Hepatocyte (in vitro differentiated cells): ENCODE results near the gene CLGN. TPM values are rescaled to one million over a fixed set of nuclear protein-coding genes. Genes with fewer than 3 reads are reported as not detected.

Experiments
- DNase-seq: peaks from one replicate; pipeline ENCODE4 v3.0.0-alpha.2; 2016; ENCODE audit warnings: low spot score
- H2AFZ ChIP-seq: fragments of 200-600 bp; sonication (generic); 2 replicates; pipeline ENCODE4 v1.6.0; 2016; ENCODE audit warnings: antibody characterized with exemption, mild to moderate bottlenecking
- H3K27ac ChIP-seq: fragments of 200-600 bp; sonication (generic); 2 replicates; pipeline ENCODE4 v1.5.1; 2016; ENCODE audit warnings: mild to moderate bottlenecking
- H3K27me3 ChIP-seq: fragments of 200-600 bp; sonication (generic); 2 replicates; pipeline ENCODE4 v1.6.1; 2016
- H3K36me3 ChIP-seq: fragments of 200-600 bp; sonication (generic); replicated peaks from 2 replicates; pipeline ENCODE4 v1.5.1; 2016; ENCODE audit warnings: low read depth; ENCODE audit not compliant: insufficient read depth
- H3K4me1 ChIP-seq: fragments of 200-600 bp; sonication (generic); 2 replicates; pipeline ENCODE4 v1.5.1; 2016; ENCODE audit warnings: mild to moderate bottlenecking, moderate library complexity; ENCODE audit not compliant: insufficient read depth
- H3K4me2 ChIP-seq: fragments of 200-600 bp; sonication (generic); 2 replicates; pipeline ENCODE4 v1.6.0; 2016
- H3K4me3 ChIP-seq: fragments of 200-600 bp; sonication (generic); 2 replicates; pipeline ENCODE4 v1.5.1; 2016; ENCODE audit warnings: mild to moderate bottlenecking
- H3K79me2 ChIP-seq: fragments of 200-600 bp; sonication (generic); 2 replicates; pipeline ENCODE4 v1.6.0; 2017; ENCODE audit warnings: mild to moderate bottlenecking
- H3K9me2 ChIP-seq: fragments of 200-600 bp; sonication (generic); replicated peaks from 2 replicates; pipeline ENCODE4 v1.6.0; 2017; ENCODE audit warnings: mild to moderate bottlenecking; ENCODE audit not compliant: insufficient read depth
- H3K9me3 ChIP-seq: fragments of 200-600 bp; sonication (generic); 2 replicates; pipeline ENCODE4 v1.5.1; 2016; ENCODE audit warnings: low read depth, mild to moderate bottlenecking
- H4K20me1 ChIP-seq: fragments of 200-600 bp; sonication (generic); 2 replicates; pipeline ENCODE4 v1.6.0; 2016; ENCODE audit warnings: mild to moderate bottlenecking; ENCODE audit not compliant: insufficient read depth, poor library complexity, severe bottlenecking
- CTCF ChIP-seq: fragments of 200-600 bp; sonication (generic); IDR thresholded peaks from 2 replicates; pipeline ENCODE4 v1.5.1; 2016; ENCODE audit warnings: antibody characterized with exemption, mild to moderate bottlenecking; ENCODE audit not compliant: poor library complexity
- EZH2 ChIP-seq: fragments of 200-600 bp; sonication (generic); IDR thresholded peaks from 2 replicates; pipeline ENCODE4 v1.6.1; 2016; ENCODE audit warnings: antibody characterized with exemption, mild to moderate bottlenecking, borderline replicate concordance
- EZH2phosphoT487 ChIP-seq: fragments of 200-600 bp; sonication (generic); IDR thresholded peaks from one replicate; pipeline ENCODE4 v1.6.1; 2018; ENCODE audit warnings: antibody characterized with exemption, mild to moderate bottlenecking, low read depth, moderate library complexity; ENCODE audit not compliant: unreplicated experiment, severe bottlenecking
- WGBS: methylation state at CpG from one replicate; pipeline ENCODE4 v1.1.6; 2016; ENCODE audit warnings: low lambda C conversion rate; ENCODE audit errors: missing lambda C conversion rate; 5-methylcytosine and 5-hydroxymethylcytosine counted together
- polyA plus RNA-seq: library from polyadenylated mRNA; unstranded; fragments of >200 nt; fragmentation: Nextera tagmentation; extraction: Ambion mirVana; gene quantifications from 2 replicates; pipeline ENCODE4 v1.2.1, GENCODE V29; 2016
- total RNA-seq: library from RNA; depleted of rRNA; stranded (reverse); fragments of >200 nt; gene quantifications from 2 replicates; pipeline ENCODE4 v1.2.3, GENCODE V29; 2014

Gene CLGN
- total and polyA plus RNA-seq, 2 experiments from 2014 or later = 26.8 to 30.7 TPM

GRCh38 chr4:140349816-140350215, 77.6 kb downstream of the CLGN start:
- Histone ChIP-seq H3K4me1 (no peaks in the 10 kb centered on the region), H3K9me2 (no peaks in the 10 kb centered on the region), H2AFZ (no peak overlapping the region), H4K20me1 (no peaks in the 10 kb centered on the region), H3K79me2 (peaks cover 8% of the 10 kb centered on the region), H3K4me3 (no peak overlapping the region), H3K9me3 (no peaks in the 10 kb centered on the region), H3K27ac (no peak overlapping the region), H3K27me3 (no peaks in the 10 kb centered on the region), H3K4me2 (no peak overlapping the region), H3K36me3 (no peaks in the 10 kb centered on the region)
- 70% methylated on average over 2 of the region's 2 CpGs for WGBS
- TF ChIP-seq EZH2phosphoT487 (no peak), EZH2 (no peak), CTCF (no peak)
- DNase-seq = no peak

GRCh38 chr4:140346136-140346535, 81.3 kb downstream of the CLGN start:
- WGBS = 93% methylated on average over 9 of the region's 9 CpGs
- Histone ChIP-seq H3K27ac (no peak overlapping the region), H4K20me1 (no peaks in the 10 kb centered on the region), H3K27me3 (no peaks in the 10 kb centered on the region), H3K9me3 (no peaks in the 10 kb centered on the region), H3K4me2 (no peak overlapping the region), H3K79me2 (peaks cover 11% of the 10 kb centered on the region), H3K36me3 (no peaks in the 10 kb centered on the region), H3K4me1 (peaks cover 2% of the 10 kb centered on the region), H3K4me3 (no peak overlapping the region), H2AFZ (no peak overlapping the region), H3K9me2 (no peaks in the 10 kb centered on the region)
- DNase-seq = no peak
- no peak for TF ChIP-seq CTCF
- no peak for TF ChIP-seq EZH2phosphoT487
- no peak for TF ChIP-seq EZH2

GRCh38 chr4:140344621-140345020, 82.8 kb downstream of the CLGN start:
- Histone ChIP-seq H3K27ac (no peak overlapping the region), H3K79me2 (peaks cover 11% of the 10 kb centered on the region), H3K36me3 (no peaks in the 10 kb centered on the region), H3K27me3 (no peaks in the 10 kb centered on the region), H3K4me3 (no peak overlapping the region), H2AFZ (no peak overlapping the region), H3K4me1 (peaks cover 2% of the 10 kb centered on the region), H3K4me2 (peak overlapping the region; percentile 63), H3K9me2 (no peaks in the 10 kb centered on the region), H3K9me3 (no peaks in the 10 kb centered on the region), H4K20me1 (no peaks in the 10 kb centered on the region)
- no peak for DNase-seq
- WGBS = 82% methylated on average over 9 of the region's 9 CpGs
- TF ChIP-seq EZH2phosphoT487 (no peak), CTCF (no peak), EZH2 (no peak)

GRCh38 chr4:140344101-140344500, 83.3 kb downstream of the CLGN start:
- H3K4me2 ChIP-seq = peak overlapping the region; percentile 63
- DNase-seq = no peak
- H3K79me2 ChIP-seq = peaks cover 11% of the 10 kb centered on the region
- 99% methylated on average over 3 of the region's 3 CpGs for WGBS
- H3K36me3 ChIP-seq = no peaks in the 10 kb centered on the region
- H4K20me1 ChIP-seq = no peaks in the 10 kb centered on the region
- TF ChIP-seq CTCF (no peak), EZH2phosphoT487 (no peak), EZH2 (no peak)
- H3K27me3 ChIP-seq = no peaks in the 10 kb centered on the region
- no peaks in the 10 kb centered on the region for H3K9me2 ChIP-seq
- peak overlapping the region; percentile 1 for H2AFZ ChIP-seq
- H3K9me3 ChIP-seq = no peaks in the 10 kb centered on the region
- H3K4me1 ChIP-seq = peaks cover 2% of the 10 kb centered on the region
- H3K4me3 ChIP-seq = no peak overlapping the region
- no peak overlapping the region for H3K27ac ChIP-seq
